GM23338 (cell line): ENCODE measurements around the gene GLMN. TPM values are rescaled to one million over a fixed set of nuclear protein-coding genes. Genes with fewer than 3 reads are reported as not detected.

Experiments
- ATAC-seq: fragments of 200-7000 bp; cut with Tn5 transposase; 3 replicates; pipeline ENCODE4 v1.9.1; 2020
- DNase-seq: peaks from one replicate; pipeline ENCODE4 v3.0.0-alpha.2; 2015; ENCODE audit warnings: low spot score
- H2AFZ ChIP-seq: fragments of 200-600 bp; sonication (generic); 2 replicates; pipeline ENCODE4 v1.8.0; 2016; ENCODE audit warnings: antibody characterized with exemption, mild to moderate bottlenecking, moderate library complexity
- H3F3A ChIP-seq: fragments of 200-600 bp; sonication (generic); replicated peaks from 2 replicates; pipeline ENCODE4 v1.8.0; 2017; ENCODE audit warnings: antibody characterized with exemption, mixed run types, low read depth
- H3K27ac ChIP-seq: fragments of 200-600 bp; sonication (generic); 2 replicates; pipeline ENCODE4 v1.6.1; 2016; ENCODE audit warnings: low read depth
- H3K27me3 ChIP-seq: fragments of 200-600 bp; sonication (generic); 2 replicates; pipeline ENCODE4 v1.8.0; 2016; ENCODE audit warnings: mild to moderate bottlenecking, mixed run types, moderate library complexity; ENCODE audit not compliant: insufficient read depth
- H3K36me3 ChIP-seq: fragments of 200-600 bp; sonication (generic); 2 replicates; pipeline ENCODE4 v1.8.0; 2016; ENCODE audit warnings: mild to moderate bottlenecking; ENCODE audit not compliant: insufficient read depth
- H3K4me1 ChIP-seq: fragments of 200-600 bp; sonication (generic); 2 replicates; pipeline ENCODE4 v1.8.0; 2016; ENCODE audit warnings: mild to moderate bottlenecking, moderate library complexity; ENCODE audit not compliant: insufficient read depth
- H3K4me2 ChIP-seq: fragments of 200-600 bp; sonication (generic); 2 replicates; pipeline ENCODE4 v1.7.1; 2017; ENCODE audit warnings: mixed run types
- H3K4me3 ChIP-seq: fragments of 200-600 bp; sonication (generic); 2 replicates; pipeline ENCODE4 v1.6.1; 2016; ENCODE audit warnings: mixed run types
- H3K79me2 ChIP-seq: fragments of 200-600 bp; sonication (generic); replicated peaks from 2 replicates; pipeline ENCODE4 v1.8.0; 2017; ENCODE audit warnings: mild to moderate bottlenecking; ENCODE audit not compliant: insufficient read depth
- H3K9me2 ChIP-seq: fragments of 200-600 bp; sonication (generic); 2 replicates; pipeline ENCODE4 v1.8.0; 2017; ENCODE audit not compliant: insufficient read depth
- H4K20me1 ChIP-seq: fragments of 200-600 bp; sonication (generic); replicated peaks from 2 replicates; pipeline ENCODE4 v1.8.0; 2017; ENCODE audit warnings: mild to moderate bottlenecking; ENCODE audit not compliant: insufficient read depth
- H3K27ac Mint-ChIP-seq: 2 replicates; pipeline ENCODE4 v1.8.0; 2020; ENCODE audit warnings: inconsistent platforms, mild to moderate bottlenecking, moderate library complexity, mixed read lengths
- H3K27me3 Mint-ChIP-seq: 3 replicates; pipeline ENCODE4 v1.8.0; 2022; ENCODE audit warnings: low read depth, mild to moderate bottlenecking, moderate library complexity, mixed read lengths, inconsistent platforms; ENCODE audit not compliant: insufficient read depth, poor library complexity
- H3K36me3 Mint-ChIP-seq: 3 replicates; pipeline ENCODE4 v1.8.0; 2021; ENCODE audit warnings: low read depth, mild to moderate bottlenecking, inconsistent platforms, moderate library complexity, mixed read lengths
- H3K4me1 Mint-ChIP-seq: 3 replicates; pipeline ENCODE4 v1.8.0; 2020; ENCODE audit warnings: mild to moderate bottlenecking, inconsistent platforms, mixed read lengths
- H3K4me3 Mint-ChIP-seq: 3 replicates; pipeline ENCODE4 v1.8.0; 2021; ENCODE audit warnings: moderate library complexity, mild to moderate bottlenecking, inconsistent platforms, mixed read lengths
- H3K9me3 Mint-ChIP-seq: 3 replicates; pipeline ENCODE4 v1.8.0; 2020; ENCODE audit warnings: moderate library complexity, mild to moderate bottlenecking, inconsistent platforms, mixed read lengths
- CREB1 ChIP-seq: fragments of 250-450 bp; sonication (Bioruptor Pico); IDR thresholded peaks from 2 replicates; pipeline ENCODE4 v1.5.0; 2020; ENCODE audit warnings: low read depth, mild to moderate bottlenecking, moderate library complexity
- CTCF ChIP-seq, 2 experiments: fragments of 200-600 bp in 1 of 2; sonication (generic) in 1 of 2; conservative IDR thresholded peaks; 2 replicates each; pipeline versions ENCODE4 v1.5.1 to v1.6.1; 2016 to 2017; ENCODE audit warnings: antibody characterized with exemption in 2 of 2, low read depth in 2 of 2, mild to moderate bottlenecking in 2 of 2, moderate library complexity in 1 of 2
- ETS1 ChIP-seq: IDR thresholded peaks from 2 replicates; pipeline ENCODE4 v1.6.1; 2016; ENCODE audit warnings: antibody characterized with exemption
- EZH2 ChIP-seq: fragments of 200-600 bp; sonication (generic); IDR thresholded peaks from one replicate; pipeline ENCODE4 v1.8.0; 2017; ENCODE audit warnings: antibody characterized with exemption, mild to moderate bottlenecking, low read depth; ENCODE audit not compliant: unreplicated experiment
- EZH2phosphoT487 ChIP-seq: fragments of 200-600 bp; sonication (generic); IDR thresholded peaks from one replicate; pipeline ENCODE4 v1.8.1; 2018; ENCODE audit warnings: antibody characterized with exemption; ENCODE audit not compliant: unreplicated experiment
- JUNB ChIP-seq: IDR thresholded peaks from one replicate; pipeline ENCODE4 v1.6.1; 2016; ENCODE audit warnings: antibody characterized with exemption; ENCODE audit not compliant: unreplicated experiment
- NANOG ChIP-seq: IDR thresholded peaks from 2 replicates; pipeline ENCODE4 v1.6.1; 2016; ENCODE audit warnings: antibody characterized with exemption, borderline replicate concordance
- POLR2AphosphoS5 ChIP-seq: IDR thresholded peaks from 2 replicates; pipeline ENCODE4 v1.6.1; 2016; ENCODE audit warnings: antibody characterized with exemption, low read depth
- REST ChIP-seq: IDR thresholded peaks from one replicate; pipeline ENCODE4 v1.6.1; 2018; ENCODE audit warnings: antibody characterized with exemption; ENCODE audit not compliant: unreplicated experiment
- STAT1 ChIP-seq: IDR thresholded peaks from one replicate; pipeline ENCODE4 v1.6.1; 2016; ENCODE audit warnings: antibody characterized with exemption; ENCODE audit not compliant: unreplicated experiment
- ZNF114 ChIP-seq: fragments of 250-450 bp; sonication (Bioruptor Pico); IDR thresholded peaks from 2 replicates; pipeline ENCODE4 v1.5.0; 2020; ENCODE audit warnings: mild to moderate bottlenecking, moderate library complexity
- ZNF331 ChIP-seq: fragments of 250-450 bp; sonication (Bioruptor Pico); IDR thresholded peaks from 2 replicates; pipeline ENCODE4 v1.5.0; 2020; ENCODE audit warnings: low read depth, mild to moderate bottlenecking, moderate library complexity
- polyA plus RNA-seq: library from polyadenylated mRNA; unstranded; fragments of >200 nt; fragmentation: Nextera tagmentation; extraction: Ambion mirVana; gene quantifications from 2 replicates; pipeline ENCODE4 v1.2.1, GENCODE V29; 2016
- total RNA-seq: library from RNA; depleted of rRNA; stranded (reverse); fragments of >200 nt; shearing (Covaris generic); gene quantifications from 2 replicates; pipeline ENCODE4 v1.2.3, GENCODE V29; 2014

Gene GLMN
- total and polyA plus RNA-seq, 2 experiments from 2014 or later, result 36.8 to 49.9 TPM

- H3K27me3 Mint-ChIP-seq, result no peaks in the 10 kb centered on the region
- no peak overlapping the region for H3K27ac Mint-ChIP-seq
- no peak overlapping the region for H3K27ac ChIP-seq
- H3K4me3 Mint-ChIP-seq, result no peak overlapping the region
- no peaks in the 10 kb centered on the region for H4K20me1 ChIP-seq
- no peak overlapping the region for H2AFZ ChIP-seq
- TF ChIP-seq REST, result no peak
- TF ChIP-seq EZH2phosphoT487, result no peak
- TF ChIP-seq STAT1, result no peak
- TF ChIP-seq ZNF331 (CRISPR knock-in tag), result no peak
- TF ChIP-seq ETS1, result no peak
- no peak for TF ChIP-seq POLR2AphosphoS5
- TF ChIP-seq CTCF (conservative IDR thresholded peaks at IDR 0.05; ENCODE audit: low read depth in 2 of 2), result no peak
- no peak for TF ChIP-seq NANOG
- no peak for TF ChIP-seq JUNB
- TF ChIP-seq ZNF114 (CRISPR knock-in tag), result no peak
- TF ChIP-seq EZH2, result no peak
- no peak for TF ChIP-seq CREB1 (CRISPR knock-in tag)
- no peaks in the 10 kb centered on the region for H3K4me1 ChIP-seq
- H3F3A ChIP-seq, result no peaks in the 10 kb centered on the region
- no peak overlapping the region for H3K4me3 ChIP-seq
- H3K36me3 Mint-ChIP-seq, result peaks cover 73% of the 10 kb centered on the region
- peaks cover 22% of the 10 kb centered on the region for H3K36me3 ChIP-seq
- ATAC-seq (no peak), DNase-seq (no peak)
- H3K9me3 Mint-ChIP-seq, result no peaks in the 10 kb centered on the region
- H3K4me1 Mint-ChIP-seq, result no peaks in the 10 kb centered on the region
- H3K79me2 ChIP-seq, result peaks cover under 1% of the 10 kb centered on the region
- no peaks in the 10 kb centered on the region for H3K27me3 ChIP-seq
- no peaks in the 10 kb centered on the region for H3K9me2 ChIP-seq
- no peak overlapping the region for H3K4me2 ChIP-seq
Observed at GRCh38 chr1:92262516-92262915, 36.3 kb downstream of the GLMN start.
